HG02884 (cell line): ENCODE measurements around the gene OR4M1.
"Not testable (repeated sequence)": the region's sequence is repeated elsewhere in the genome, so short reads cannot be mapped to it uniquely, and the experiment has no call there.

ENCODE experiments used
- ATAC-seq: cut with Tn5 transposase; IDR thresholded peaks from one replicate; pipeline ENCODE4 v1.9.1; 2021; ENCODE audit warnings: mild to moderate bottlenecking, moderate library complexity; ENCODE audit not compliant: unreplicated experiment

Gene OR4M1

GRCh38 chr14:19819879-19820278 is 46.6 kb downstream of the OR4M1 start:
- not testable (repeated sequence) for ATAC-seq

- ATAC-seq = not testable (repeated sequence)
Measured at GRCh38 chr14:19821016-19821415, 47.7 kb downstream of the OR4M1 start.

- no peak for ATAC-seq
Measured at GRCh38 chr14:19823178-19823577, 49.9 kb downstream of the OR4M1 start.

GRCh38 chr14:19823765-19824164 is 50.5 kb downstream of the OR4M1 start:
- no peak for ATAC-seq

GRCh38 chr14:19827626-19828244 is 54.4 kb downstream of the OR4M1 start:
- ATAC-seq = not testable (repeated sequence)

GRCh38 chr14:19828314-19828713 is 55.0 kb downstream of the OR4M1 start:
- no peak for ATAC-seq
